ENCODE data around the gene GTF2F2.

- TF ChIP-seq, protein P1, sequence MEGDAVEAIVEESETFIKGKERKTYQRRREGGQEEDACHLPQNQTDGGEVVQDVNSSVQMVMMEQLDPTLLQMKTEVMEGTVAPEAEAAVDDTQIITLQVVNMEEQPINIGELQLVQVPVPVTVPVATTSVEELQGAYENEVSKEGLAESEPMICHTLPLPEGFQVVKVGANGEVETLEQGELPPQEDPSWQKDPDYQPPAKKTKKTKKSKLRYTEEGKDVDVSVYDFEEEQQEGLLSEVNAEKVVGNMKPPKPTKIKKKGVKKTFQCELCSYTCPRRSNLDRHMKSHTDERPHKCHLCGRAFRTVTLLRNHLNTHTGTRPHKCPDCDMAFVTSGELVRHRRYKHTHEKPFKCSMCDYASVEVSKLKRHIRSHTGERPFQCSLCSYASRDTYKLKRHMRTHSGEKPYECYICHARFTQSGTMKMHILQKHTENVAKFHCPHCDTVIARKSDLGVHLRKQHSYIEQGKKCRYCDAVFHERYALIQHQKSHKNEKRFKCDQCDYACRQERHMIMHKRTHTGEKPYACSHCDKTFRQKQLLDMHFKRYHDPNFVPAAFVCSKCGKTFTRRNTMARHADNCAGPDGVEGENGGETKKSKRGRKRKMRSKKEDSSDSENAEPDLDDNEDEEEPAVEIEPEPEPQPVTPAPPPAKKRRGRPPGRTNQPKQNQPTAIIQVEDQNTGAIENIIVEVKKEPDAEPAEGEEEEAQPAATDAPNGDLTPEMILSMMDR (IDR thresholded peaks at IDR 0.05), result no peak
- TF ChIP-seq POLR2A (IDR thresholded peaks at IDR 0.05), result no peak
- no peak for TF ChIP-seq EP300 (IDR thresholded peaks at IDR 0.05)
Observed at GRCh38 chr13:45229172-45229571, 108.9 kb downstream of the GTF2F2 start.

Data from ovary (tissue), 3 donors.